GF-D8 (cell line): ENCODE data around the gene DKC1.
"Not testable (repeated sequence)": the region's sequence is repeated elsewhere in the genome, so short reads cannot be mapped to it uniquely, and the experiment has no call there.

Source experiments
- DNase-seq: peaks from one replicate; lab custom pipeline; 2025; lab: John Stamatoyannopoulos, UW

Gene DKC1

GRCh38 chrX:154793084-154793795 is 30.6 kb downstream of the DKC1 start:
- DNase-seq = no peak

GRCh38 chrX:154795016-154795415 is 32.4 kb downstream of the DKC1 start:
- no peak for DNase-seq

- DNase-seq = no peak
These were observed 34.3 kb downstream of the DKC1 start for GRCh38 chrX:154797006-154797405.

- DNase-seq = no peak
These were observed 37.1 kb downstream of the DKC1 start for GRCh38 chrX:154799556-154800348.

GRCh38 chrX:154800478-154801210 is 38.0 kb downstream of the DKC1 start:
- peak; percentile 62 for DNase-seq

GRCh38 chrX:154802947-154803346 is 40.3 kb downstream of the DKC1 start:
- DNase-seq = no peak

GRCh38 chrX:154804261-154804956 is 41.7 kb downstream of the DKC1 start:
- DNase-seq = no peak

GRCh38 chrX:154804957-154805695 is 42.5 kb downstream of the DKC1 start, which contains the start of gene MPP1:
Gene MPP1, minus strand, starts transcription at chrX:154805485. Its CDS starts 112 bp downstream, at chrX:154805373.
- peak; percentile 60 for DNase-seq

- no peak for DNase-seq
These were observed 43.0 kb downstream of the DKC1 start for GRCh38 chrX:154805696-154806091.

GRCh38 chrX:154806837-154807501 is 44.3 kb downstream of the DKC1 start:
- no peak for DNase-seq

- DNase-seq = no peak
These were observed 47.4 kb downstream of the DKC1 start for GRCh38 chrX:154809939-154810665.

GRCh38 chrX:154812341-154813101 is 49.9 kb downstream of the DKC1 start:
- DNase-seq = no peak

GRCh38 chrX:154813801-154814200 is 51.1 kb downstream of the DKC1 start:
- DNase-seq = no peak

GRCh38 chrX:154815274-154815818 is 52.7 kb downstream of the DKC1 start:
- no peak for DNase-seq

- not testable (repeated sequence) for DNase-seq
These were observed 53.7 kb downstream of the DKC1 start for GRCh38 chrX:154816326-154816898.

- not testable (repeated sequence) for DNase-seq
These were observed 54.5 kb downstream of the DKC1 start for GRCh38 chrX:154817048-154817618.

GRCh38 chrX:154818916-154819770 is 56.5 kb downstream of the DKC1 start:
- no peak for DNase-seq
